Measurements from ENCODE around the gene ARMH3.
A peak's percentile ranks its signal among the peaks of the same experiment; 100 is the strongest.

The ARMH3 gene

DNA sequence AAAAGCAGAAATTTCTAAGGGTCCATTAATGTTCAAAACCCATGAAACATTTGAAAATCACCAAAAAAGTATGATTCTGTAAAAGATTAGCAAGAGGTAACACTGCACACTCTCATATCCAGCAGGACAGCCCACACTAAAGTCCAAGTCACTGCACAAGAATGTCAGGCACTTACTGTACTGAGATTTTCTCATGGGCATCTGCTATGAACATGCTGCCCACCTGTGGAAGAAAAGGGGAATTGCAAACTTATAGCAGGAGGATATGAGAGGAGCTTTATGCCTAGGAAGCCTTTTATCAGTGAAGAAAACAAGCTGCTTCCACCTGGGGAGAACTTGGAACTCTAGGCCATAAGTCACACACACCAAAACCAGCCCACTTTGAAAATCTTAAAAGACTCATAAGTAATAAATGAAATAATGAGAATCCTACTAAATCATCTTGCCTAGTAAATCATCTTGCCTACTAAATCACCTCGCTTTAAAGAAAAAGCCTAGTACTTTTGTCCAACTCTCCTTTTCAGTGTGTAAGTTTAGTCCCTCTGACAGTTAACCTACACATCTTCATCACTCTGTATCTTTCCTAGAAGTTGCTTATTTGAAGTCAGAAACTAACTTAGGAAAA, 46.1 kb downstream of the ARMH3 start:
- no peak for TF ChIP-seq SIN3A (IDR thresholded peaks at IDR 0.05; ENCODE audit: borderline replicate concordance, insufficient read depth, low read length)
- TF ChIP-seq, protein P1, sequence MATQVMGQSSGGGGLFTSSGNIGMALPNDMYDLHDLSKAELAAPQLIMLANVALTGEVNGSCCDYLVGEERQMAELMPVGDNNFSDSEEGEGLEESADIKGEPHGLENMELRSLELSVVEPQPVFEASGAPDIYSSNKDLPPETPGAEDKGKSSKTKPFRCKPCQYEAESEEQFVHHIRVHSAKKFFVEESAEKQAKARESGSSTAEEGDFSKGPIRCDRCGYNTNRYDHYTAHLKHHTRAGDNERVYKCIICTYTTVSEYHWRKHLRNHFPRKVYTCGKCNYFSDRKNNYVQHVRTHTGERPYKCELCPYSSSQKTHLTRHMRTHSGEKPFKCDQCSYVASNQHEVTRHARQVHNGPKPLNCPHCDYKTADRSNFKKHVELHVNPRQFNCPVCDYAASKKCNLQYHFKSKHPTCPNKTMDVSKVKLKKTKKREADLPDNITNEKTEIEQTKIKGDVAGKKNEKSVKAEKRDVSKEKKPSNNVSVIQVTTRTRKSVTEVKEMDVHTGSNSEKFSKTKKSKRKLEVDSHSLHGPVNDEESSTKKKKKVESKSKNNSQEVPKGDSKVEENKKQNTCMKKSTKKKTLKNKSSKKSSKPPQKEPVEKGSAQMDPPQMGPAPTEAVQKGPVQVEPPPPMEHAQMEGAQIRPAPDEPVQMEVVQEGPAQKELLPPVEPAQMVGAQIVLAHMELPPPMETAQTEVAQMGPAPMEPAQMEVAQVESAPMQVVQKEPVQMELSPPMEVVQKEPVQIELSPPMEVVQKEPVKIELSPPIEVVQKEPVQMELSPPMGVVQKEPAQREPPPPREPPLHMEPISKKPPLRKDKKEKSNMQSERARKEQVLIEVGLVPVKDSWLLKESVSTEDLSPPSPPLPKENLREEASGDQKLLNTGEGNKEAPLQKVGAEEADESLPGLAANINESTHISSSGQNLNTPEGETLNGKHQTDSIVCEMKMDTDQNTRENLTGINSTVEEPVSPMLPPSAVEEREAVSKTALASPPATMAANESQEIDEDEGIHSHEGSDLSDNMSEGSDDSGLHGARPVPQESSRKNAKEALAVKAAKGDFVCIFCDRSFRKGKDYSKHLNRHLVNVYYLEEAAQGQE (IDR thresholded peaks at IDR 0.05; ENCODE audit: insufficient read depth in 1 of 2, low read depth in 2 of 2, low read length in 2 of 2): peak; percentile 49 to 53; a peak in 1 of 4 replicates

DNA sequence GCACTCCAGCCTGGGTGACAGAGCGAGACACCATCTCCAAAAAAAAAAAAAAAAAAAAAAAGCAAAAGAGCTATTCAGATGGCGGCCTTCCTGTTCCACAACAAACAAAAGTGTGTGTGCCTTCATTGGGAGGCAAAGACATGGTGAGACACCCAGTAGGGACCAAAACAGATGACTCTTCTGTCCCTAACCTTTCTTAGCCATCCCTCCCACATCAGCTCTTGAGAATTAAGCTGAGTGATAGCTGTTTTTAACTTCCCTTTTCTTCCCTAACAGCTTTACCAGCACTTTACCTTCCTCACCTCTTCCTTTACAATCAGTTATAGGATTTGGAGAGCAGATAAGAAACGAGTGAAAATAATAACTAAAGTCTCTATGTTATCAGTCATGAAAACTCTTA, 48.2 kb downstream of the ARMH3 start:
- TF ChIP-seq POLR2AphosphoS5 (IDR thresholded peaks at IDR 0.05; ENCODE audit: low read depth, low read length): no peak
- no peak for TF ChIP-seq TAF1 (IDR thresholded peaks at IDR 0.05; ENCODE audit: borderline replicate concordance, insufficient read depth, low read length)
- TF ChIP-seq, protein P1 (IDR thresholded peaks at IDR 0.05; ENCODE audit: insufficient read depth in 1 of 2, low read depth in 2 of 2, low read length in 2 of 2): no peak
- no peak for TF ChIP-seq FOXP2 (optimal IDR thresholded peaks at IDR 0.05; ENCODE audit: borderline replicate concordance, extremely low read depth, extremely low read length, insufficient read depth)
- no peak for TF ChIP-seq SIN3A (IDR thresholded peaks at IDR 0.05; ENCODE audit: borderline replicate concordance, insufficient read depth, low read length)

DNA sequence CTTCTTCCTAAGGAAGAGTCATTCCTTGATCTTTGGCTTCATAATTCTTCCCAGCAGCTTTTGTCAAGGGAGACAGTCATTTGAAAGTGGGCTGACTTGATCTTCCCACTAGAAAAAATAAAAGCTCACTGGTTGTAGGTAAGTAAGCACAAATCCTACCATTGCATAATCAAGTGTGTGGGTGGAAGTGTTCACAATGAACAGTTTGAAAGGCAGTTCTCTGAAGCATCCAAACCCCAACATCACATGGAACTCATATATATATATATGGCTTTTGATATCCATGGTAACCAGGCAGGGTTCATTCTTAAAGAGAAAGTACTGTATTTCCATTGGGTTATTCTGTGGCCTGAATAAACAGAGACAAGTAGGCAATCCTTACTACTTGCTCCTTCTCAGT, 51.6 kb downstream of the ARMH3 start:
- no peak for TF ChIP-seq SIN3A (IDR thresholded peaks at IDR 0.05; ENCODE audit: borderline replicate concordance, insufficient read depth, low read length)
- TF ChIP-seq TAF1 (IDR thresholded peaks at IDR 0.05; ENCODE audit: borderline replicate concordance, insufficient read depth, low read length): no peak
- TF ChIP-seq POLR2AphosphoS5 (IDR thresholded peaks at IDR 0.05; ENCODE audit: low read depth, low read length): no peak
- no peak for TF ChIP-seq FOXP2 (optimal IDR thresholded peaks at IDR 0.05; ENCODE audit: borderline replicate concordance, extremely low read depth, extremely low read length, insufficient read depth)
- TF ChIP-seq, protein P1 (IDR thresholded peaks at IDR 0.05; ENCODE audit: insufficient read depth in 1 of 2, low read depth in 2 of 2, low read length in 2 of 2): no peak

DNA sequence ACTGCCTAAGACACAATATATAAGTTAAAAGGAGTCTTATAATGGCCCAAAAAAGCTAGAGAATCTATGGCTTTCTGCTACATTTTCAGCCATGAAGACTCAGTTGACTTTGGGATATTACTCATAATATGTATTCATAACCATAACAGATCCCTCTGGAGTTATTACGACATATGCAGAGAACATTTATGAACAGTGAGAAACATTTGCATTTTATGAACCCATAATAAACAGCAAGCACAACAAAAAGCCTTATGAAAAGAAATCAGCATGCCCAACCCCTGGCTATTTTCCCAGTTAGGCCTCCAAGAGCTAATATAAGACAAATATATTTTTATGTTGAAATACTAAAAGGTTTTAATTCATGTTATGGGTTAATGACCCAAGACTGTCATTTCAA, 52.4 kb downstream of the ARMH3 start:
- TF ChIP-seq TAF1 (IDR thresholded peaks at IDR 0.05; ENCODE audit: borderline replicate concordance, insufficient read depth, low read length): no peak
- no peak for TF ChIP-seq SIN3A (IDR thresholded peaks at IDR 0.05; ENCODE audit: borderline replicate concordance, insufficient read depth, low read length)
- TF ChIP-seq FOXP2 (optimal IDR thresholded peaks at IDR 0.05; ENCODE audit: borderline replicate concordance, extremely low read depth, extremely low read length, insufficient read depth): no peak

DNA sequence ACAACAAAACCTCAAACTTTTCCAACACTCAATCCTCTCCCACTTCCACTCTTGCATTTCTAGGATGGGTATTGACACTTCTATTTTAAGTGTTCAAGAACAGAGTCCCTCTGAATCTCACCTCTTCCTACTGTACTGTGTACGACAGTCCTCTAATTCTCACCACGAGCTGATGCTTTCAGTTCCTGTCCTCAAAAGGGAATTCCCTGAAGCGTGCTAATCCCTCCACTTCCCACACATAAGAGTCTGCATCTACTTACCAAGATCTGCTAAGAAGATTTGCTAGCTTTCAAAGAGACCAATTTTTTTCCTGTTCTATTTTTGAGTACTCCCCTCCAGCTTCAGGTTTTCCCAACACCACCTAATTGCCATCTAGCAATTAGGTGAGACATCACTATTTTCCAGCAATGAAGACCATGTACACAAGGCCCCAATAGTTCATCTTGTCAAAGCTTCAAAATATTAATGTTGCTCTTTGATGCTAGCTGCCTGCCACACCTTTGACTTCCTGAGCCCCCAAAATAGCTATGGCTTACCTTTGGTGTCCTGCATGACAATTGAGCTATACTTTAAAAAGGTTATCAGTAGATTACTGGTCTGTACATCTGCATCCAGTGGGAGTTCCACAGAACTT, 54.4 kb downstream of the ARMH3 start:
- TF ChIP-seq, protein P1 (IDR thresholded peaks at IDR 0.05; ENCODE audit: insufficient read depth in 1 of 2, low read depth in 2 of 2, low read length in 2 of 2): no peak
- no peak for TF ChIP-seq POLR2AphosphoS5 (IDR thresholded peaks at IDR 0.05; ENCODE audit: low read depth, low read length)
- TF ChIP-seq FOXP2 (optimal IDR thresholded peaks at IDR 0.05; ENCODE audit: borderline replicate concordance, extremely low read depth, extremely low read length, insufficient read depth): no peak
- no peak for TF ChIP-seq SIN3A (IDR thresholded peaks at IDR 0.05; ENCODE audit: borderline replicate concordance, insufficient read depth, low read length)
- no peak for TF ChIP-seq TAF1 (IDR thresholded peaks at IDR 0.05; ENCODE audit: borderline replicate concordance, insufficient read depth, low read length)

All from PFSK-1 (cell line).